Vagina (tissue), 2 donors: ENCODE measurements around the gene NHP2.

Source experiments
- POLR2A ChIP-seq, 2 donors: fragments of 450-650 bp; IDR thresholded peaks; one replicate each; pipeline ENCODE4 v1.6.1; 2017; ENCODE audit warnings: antibody characterized with exemption in 2 of 2, mild to moderate bottlenecking in 2 of 2, moderate library complexity in 2 of 2
- POLR2AphosphoS5 ChIP-seq, 2 donors: sonication (generic); formaldehyde crosslinking; IDR thresholded peaks; one replicate each; pipeline ENCODE4 v1.9.0; 2017; ENCODE audit warnings: antibody characterized with exemption in 2 of 2, mild to moderate bottlenecking in 2 of 2, low read depth in 1 of 2; ENCODE audit not compliant: insufficient read depth in 1 of 2
- TF ChIP-seq, protein P1 (sequence below), 3 experiments: fragments of 450-650 bp in 2 of 3; fragments of 200-600 bp in 1 of 3; sonication (generic) in 1 of 3; IDR thresholded peaks; one replicate each; pipeline ENCODE4 v1.5.1; 2017 to 2019; ENCODE audit warnings: antibody characterized with exemption in 3 of 3, mild to moderate bottlenecking in 2 of 3, moderate library complexity in 2 of 3

DNA sequence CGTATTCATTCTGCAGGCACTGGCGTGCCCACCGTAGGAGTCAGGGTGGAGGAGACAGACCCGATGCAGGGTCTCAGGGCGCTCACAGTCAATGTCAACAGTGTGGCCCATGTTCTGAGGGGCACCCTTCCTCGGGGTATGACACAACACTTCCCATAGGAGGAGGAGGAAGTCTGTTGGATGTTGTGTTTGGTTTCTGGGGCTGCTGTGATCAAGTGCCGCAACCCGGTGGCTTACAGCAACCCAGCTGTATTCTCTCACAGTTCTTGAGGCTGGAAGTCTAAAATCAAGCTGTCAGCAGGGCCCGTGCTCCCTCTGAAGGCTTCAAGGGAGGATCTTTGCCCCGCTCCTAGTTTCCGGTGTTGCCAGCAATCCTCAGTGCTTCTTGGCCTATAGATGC lies 45.0 kb upstream of the NHP2 start:
- TF ChIP-seq POLR2A (IDR thresholded peaks at IDR 0.05), result no peak
- TF ChIP-seq, protein P1, sequence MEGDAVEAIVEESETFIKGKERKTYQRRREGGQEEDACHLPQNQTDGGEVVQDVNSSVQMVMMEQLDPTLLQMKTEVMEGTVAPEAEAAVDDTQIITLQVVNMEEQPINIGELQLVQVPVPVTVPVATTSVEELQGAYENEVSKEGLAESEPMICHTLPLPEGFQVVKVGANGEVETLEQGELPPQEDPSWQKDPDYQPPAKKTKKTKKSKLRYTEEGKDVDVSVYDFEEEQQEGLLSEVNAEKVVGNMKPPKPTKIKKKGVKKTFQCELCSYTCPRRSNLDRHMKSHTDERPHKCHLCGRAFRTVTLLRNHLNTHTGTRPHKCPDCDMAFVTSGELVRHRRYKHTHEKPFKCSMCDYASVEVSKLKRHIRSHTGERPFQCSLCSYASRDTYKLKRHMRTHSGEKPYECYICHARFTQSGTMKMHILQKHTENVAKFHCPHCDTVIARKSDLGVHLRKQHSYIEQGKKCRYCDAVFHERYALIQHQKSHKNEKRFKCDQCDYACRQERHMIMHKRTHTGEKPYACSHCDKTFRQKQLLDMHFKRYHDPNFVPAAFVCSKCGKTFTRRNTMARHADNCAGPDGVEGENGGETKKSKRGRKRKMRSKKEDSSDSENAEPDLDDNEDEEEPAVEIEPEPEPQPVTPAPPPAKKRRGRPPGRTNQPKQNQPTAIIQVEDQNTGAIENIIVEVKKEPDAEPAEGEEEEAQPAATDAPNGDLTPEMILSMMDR (IDR thresholded peaks at IDR 0.05), result no peak
- no peak for TF ChIP-seq POLR2AphosphoS5 (IDR thresholded peaks at IDR 0.05; ENCODE audit: insufficient read depth in 1 of 2, low read depth in 1 of 2)
